Right cardiac atrium (tissue), 5 donors: ENCODE data around the gene TMCO4. TPM values are rescaled to one million over a fixed set of nuclear protein-coding genes. Genes with fewer than 3 reads are reported as not detected.

ENCODE experiments used
- ATAC-seq, 2 donors: fragments of 200-7000 bp; cut with Tn5 transposase; one replicate each; pipeline versions ENCODE4 v1.8.0 to v1.9.1; 2020; ENCODE audit warnings: moderate library complexity in 2 of 2, mild to moderate bottlenecking in 1 of 2
- DNase-seq, 3 donors: peaks; one replicate each; pipeline ENCODE4 v3.0.0-alpha.2; 2020
- H3K27ac ChIP-seq: one replicate; pipeline ENCODE4 v1.5.1; 2013; ENCODE audit warnings: mild to moderate bottlenecking, low read length, control low read depth, moderate library complexity
- H3K27me3 ChIP-seq: one replicate; pipeline ENCODE4 v1.6.1; 2013; ENCODE audit not compliant: control insufficient read depth, insufficient read depth
- H3K4me1 ChIP-seq: one replicate; pipeline ENCODE4 v1.6.1; 2013; ENCODE audit warnings: low read length; ENCODE audit not compliant: control insufficient read depth, insufficient read depth
- H3K4me3 ChIP-seq: one replicate; pipeline ENCODE4 v1.5.1; 2013; ENCODE audit warnings: low read length, control low read depth
- H3K9me3 ChIP-seq: one replicate; pipeline ENCODE4 v1.6.1; 2013; ENCODE audit warnings: low read length; ENCODE audit not compliant: control insufficient read depth
- WGBS: extraction: QIAGEN DNeasy Blood & Tissue Kit; methylation state at CpG from one replicate; pipeline ENCODE4 v1.1.7; 2013; 5-methylcytosine and 5-hydroxymethylcytosine counted together
- intact Hi-C, 4 donors: fragments of 100-400 bp; cut with DNase I; formaldehyde crosslinking; loops; one replicate each; pipeline versions ENCODE4 v1.11.0 to v1.14.0; 2022 to 2023
- polyA plus RNA-seq: library from polyadenylated mRNA; stranded (reverse); fragments of 200-250 nt; gene quantifications from one replicate; pipeline ENCODE4 v1.2.3, GENCODE V29; 2013
- total RNA-seq, 4 donors: library from RNA; stranded (reverse); fragmentation: NEBNext Ultra II Directional; extraction: Animal tissue kit (Norgen Biotek cat#: 25700); gene quantifications; one replicate each; pipeline ENCODE4 v1.2.1, GENCODE V29; 2021
- donor health status: healthy with polysubstance abuse.
- donor health status: DM: no; HTN: yes; CAD: no.
- donor health status: DM: no; HTN: no; CAD: no.
- donor health status: DM: no; HTN: yes; CAD: no; lungs with severe emphysema.
- donor health status: DM: yes; HTN: yes; CAD: no.

The TMCO4 gene
- total and polyA plus RNA-seq, 5 donors: 8.4 to 11.5 (median 10.7) TPM

DNA sequence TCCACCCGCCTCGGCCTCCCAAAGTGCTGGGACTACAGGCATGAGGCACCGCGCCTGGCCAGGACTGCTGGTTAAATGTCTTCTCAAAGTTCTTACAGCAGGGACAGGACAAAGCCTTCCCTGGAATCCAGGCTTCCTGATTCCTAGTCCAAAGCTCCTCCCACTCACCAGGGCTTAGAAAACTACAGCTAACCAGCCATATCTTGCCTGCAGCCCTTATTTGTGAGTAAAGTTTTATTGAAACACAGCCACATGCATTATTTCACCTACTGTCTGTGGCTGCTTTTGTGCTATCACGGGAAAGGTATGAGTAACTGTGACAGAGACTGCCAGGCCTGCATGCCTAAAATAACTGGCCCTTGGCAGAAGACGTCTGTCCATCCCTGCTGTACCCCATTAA, 24.4 kb downstream of the TMCO4 start:
- Histone ChIP-seq H3K4me1 (no peaks in the 10 kb centered on the region), H3K9me3 (no peaks in the 10 kb centered on the region), H3K27ac (no peak overlapping the region), H3K27me3 (no peaks in the 10 kb centered on the region), H3K4me3 (no peak overlapping the region)
- no peak for ATAC-seq
- intact Hi-C loops: no loop called here
- WGBS: 86% methylated on average over 6 of the region's 6 CpGs
- no peak for DNase-seq

GRCh38 chr1:19774180-19774785, 25.4 kb downstream of the TMCO4 start:
- ATAC-seq: no peak
- H3K4me1 ChIP-seq: no peaks in the 10 kb centered on the region
- intact Hi-C loops: no loop called here
- DNase-seq: no peak
- H3K9me3 ChIP-seq: no peaks in the 10 kb centered on the region
- no peak overlapping the region for H3K27ac ChIP-seq
- H3K4me3 ChIP-seq: no peak overlapping the region
- H3K27me3 ChIP-seq: no peaks in the 10 kb centered on the region
- WGBS: 75% methylated on average over 6 of the region's 6 CpGs

GRCh38 chr1:19773485-19773884, 26.2 kb downstream of the TMCO4 start:
- intact Hi-C loops: no loop called here
- 83% methylated on average over 4 of the region's 4 CpGs for WGBS
- H3K4me1 ChIP-seq: no peaks in the 10 kb centered on the region

DNA sequence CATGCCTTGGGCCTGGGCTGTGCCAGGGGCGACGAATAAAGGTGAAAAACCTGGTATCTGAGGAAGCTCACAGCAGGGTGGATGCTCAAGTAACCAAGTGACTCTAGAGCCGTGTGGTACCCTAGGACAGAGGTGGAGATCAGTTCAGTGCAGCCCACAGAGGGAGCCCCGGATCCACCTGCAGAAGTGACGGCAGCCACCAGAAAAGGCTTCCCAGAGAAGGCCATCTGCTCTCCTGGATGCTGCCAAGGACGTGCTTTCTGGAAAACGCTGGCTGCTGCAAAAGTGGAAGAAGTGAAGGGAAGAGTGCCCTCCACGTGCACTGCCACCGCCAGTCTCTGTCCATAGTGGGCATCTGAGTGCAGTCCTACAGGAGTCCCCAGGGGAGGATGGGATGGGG, 27.7 kb downstream of the TMCO4 start:
- DNase-seq: no peak
- WGBS: 79% methylated on average over 9 of the region's 9 CpGs
- H3K27me3 ChIP-seq: no peaks in the 10 kb centered on the region
- H3K4me1 ChIP-seq: no peaks in the 10 kb centered on the region
- no peak for ATAC-seq
- no peak overlapping the region for H3K27ac ChIP-seq
- no peaks in the 10 kb centered on the region for H3K9me3 ChIP-seq
- intact Hi-C loops: no loop called here
- no peak overlapping the region for H3K4me3 ChIP-seq

More at GRCh38 chr1:19773485-19773884, 26.2 kb downstream of the TMCO4 start:
- no peaks in the 10 kb centered on the region for H3K9me3 ChIP-seq
- no peak overlapping the region for H3K27ac ChIP-seq
- no peak overlapping the region for H3K4me3 ChIP-seq
- no peak for ATAC-seq
- DNase-seq: no peak
- H3K27me3 ChIP-seq: no peaks in the 10 kb centered on the region

DNA sequence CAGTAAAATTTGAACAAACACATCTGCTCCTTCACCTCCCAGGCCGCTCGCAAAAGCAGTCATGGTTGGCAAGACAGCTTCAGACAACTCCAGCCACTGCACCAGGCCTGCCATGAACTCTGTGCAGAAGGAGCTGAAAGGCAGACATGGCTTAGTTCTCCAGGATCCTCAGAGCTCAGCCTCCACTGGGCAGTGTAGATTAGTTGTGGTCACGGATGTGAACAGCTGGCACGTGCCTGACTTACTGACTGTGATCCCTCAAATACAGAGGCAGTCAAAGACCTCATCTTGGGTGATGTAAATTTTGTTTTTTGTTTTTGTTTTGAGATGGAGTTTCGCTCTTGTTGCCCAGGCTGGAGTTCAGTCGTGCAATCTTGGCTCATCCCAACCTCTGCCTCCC, 28.4 kb downstream of the TMCO4 start:
- H3K9me3 ChIP-seq: no peaks in the 10 kb centered on the region
- H3K4me3 ChIP-seq: no peak overlapping the region
- WGBS: 91% methylated on average over 6 of the region's 6 CpGs
- DNase-seq (no peak), ATAC-seq (no peak)
- H3K27ac ChIP-seq: no peak overlapping the region
- no peaks in the 10 kb centered on the region for H3K4me1 ChIP-seq
- intact Hi-C loops: no loop called here
- no peaks in the 10 kb centered on the region for H3K27me3 ChIP-seq

DNA sequence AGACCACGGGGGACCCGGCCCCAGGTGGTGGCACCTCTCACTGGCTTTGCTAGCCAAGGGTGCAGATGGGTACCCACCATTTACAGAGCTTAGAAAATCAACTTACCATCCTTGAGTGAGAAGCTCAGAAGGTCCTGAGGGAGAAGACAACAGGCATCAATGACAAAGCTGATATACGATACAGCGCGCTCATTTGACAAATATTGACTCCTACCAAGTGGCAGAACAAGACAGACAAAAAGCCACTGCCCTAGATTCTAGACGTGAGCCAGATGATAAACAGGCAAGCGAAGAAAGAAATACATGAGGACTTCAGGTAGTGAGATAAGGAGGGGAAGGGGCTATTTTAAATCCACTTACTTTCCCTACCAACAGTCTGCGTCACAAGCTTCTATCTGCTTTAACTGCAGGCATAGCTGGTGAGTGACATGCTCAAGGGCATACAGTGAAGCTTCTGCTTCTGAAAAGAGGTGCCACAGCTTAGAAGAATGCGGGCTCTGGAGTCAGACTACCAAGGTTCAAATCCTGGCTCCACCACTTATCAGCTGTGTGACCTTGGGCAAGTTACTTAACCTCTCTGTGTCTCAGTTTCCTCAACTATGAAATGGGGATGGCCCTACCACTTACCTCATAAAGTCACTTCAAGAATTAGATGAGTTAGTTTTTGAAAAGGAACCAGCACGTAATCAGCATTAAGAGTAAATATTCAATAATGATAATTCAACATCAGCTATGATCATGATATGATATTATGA, 29.1 kb downstream of the TMCO4 start:
- ATAC-seq (no peak), DNase-seq (no peak)
- Histone ChIP-seq H3K27me3 (no peaks in the 10 kb centered on the region), H3K9me3 (no peaks in the 10 kb centered on the region), H3K4me1 (no peaks in the 10 kb centered on the region), H3K27ac (no peak overlapping the region), H3K4me3 (no peak overlapping the region)
- intact Hi-C loops: no loop called here
- WGBS: 81% methylated on average over 10 of the region's 10 CpGs

GRCh38 chr1:19769211-19769932, 30.3 kb downstream of the TMCO4 start:
- ATAC-seq (no peak), DNase-seq (no peak)
- Histone ChIP-seq H3K27ac (no peak overlapping the region), H3K4me3 (no peak overlapping the region), H3K9me3 (no peaks in the 10 kb centered on the region), H3K27me3 (no peaks in the 10 kb centered on the region), H3K4me1 (no peaks in the 10 kb centered on the region)
- 80% methylated on average over 10 of the region's 10 CpGs for WGBS
- intact Hi-C loops: no loop called here

GRCh38 chr1:19768353-19769210, 31.1 kb downstream of the TMCO4 start:
- WGBS: 81% methylated on average over 18 of the region's 18 CpGs
- no peaks in the 10 kb centered on the region for H3K9me3 ChIP-seq
- H3K4me1 ChIP-seq: no peaks in the 10 kb centered on the region
- no peaks in the 10 kb centered on the region for H3K27me3 ChIP-seq
- no peak overlapping the region for H3K27ac ChIP-seq
- H3K4me3 ChIP-seq: no peak overlapping the region
- intact Hi-C loops: no loop called here
- ATAC-seq: no peak
- DNase-seq: no peak

DNA sequence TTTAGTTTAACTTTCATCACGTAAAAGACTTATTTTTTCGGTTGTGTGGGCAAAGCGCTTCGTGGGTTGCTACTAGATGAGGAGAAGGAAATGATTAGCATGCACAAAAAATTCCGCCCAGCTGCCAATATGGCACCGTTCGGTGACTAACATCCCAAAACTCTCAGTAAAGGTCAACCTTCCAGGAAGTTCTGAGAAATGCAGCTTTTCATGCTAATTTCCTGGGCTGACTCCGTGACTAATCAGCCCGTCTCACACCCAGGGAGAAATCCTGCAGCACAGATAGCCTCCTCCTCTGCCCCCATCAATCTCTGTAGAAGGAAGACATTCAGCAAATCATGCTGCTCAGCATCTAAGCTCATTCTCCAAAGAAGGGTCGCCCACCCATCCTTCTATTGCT, 34.1 kb downstream of the TMCO4 start:
- DNase-seq (no peak), ATAC-seq (peak in 1 of 2 donors; percentile 71)
- no peaks in the 10 kb centered on the region for H3K9me3 ChIP-seq
- no peaks in the 10 kb centered on the region for H3K27me3 ChIP-seq
- no peak overlapping the region for H3K27ac ChIP-seq
- 63% methylated on average over 10 of the region's 10 CpGs for WGBS
- intact Hi-C loops: no loop called here
- H3K4me1 ChIP-seq: no peaks in the 10 kb centered on the region
- H3K4me3 ChIP-seq: no peak overlapping the region

DNA sequence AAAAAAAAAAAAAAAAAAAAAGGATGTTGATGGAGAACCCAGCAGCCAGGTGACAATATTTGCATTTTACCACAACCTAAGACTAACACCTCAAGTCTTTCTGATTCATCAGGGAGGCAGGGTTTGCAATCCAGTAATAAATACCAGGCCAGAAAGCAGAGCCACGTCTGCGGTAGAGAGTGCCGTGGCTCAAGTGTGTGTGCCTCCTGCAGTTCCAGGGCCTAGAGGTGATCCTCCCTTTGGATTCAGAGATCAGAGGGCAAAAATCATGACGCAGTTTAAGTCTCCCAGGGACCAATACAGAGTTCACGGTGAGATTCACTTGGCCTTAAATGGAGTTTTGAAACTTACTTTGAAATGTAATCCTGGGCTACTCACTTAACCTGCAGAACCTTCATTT, 34.9 kb downstream of the TMCO4 start:
- WGBS: 89% methylated on average over 5 of the region's 5 CpGs
- Histone ChIP-seq H3K9me3 (no peaks in the 10 kb centered on the region), H3K4me1 (no peaks in the 10 kb centered on the region), H3K4me3 (no peak overlapping the region), H3K27ac (no peak overlapping the region), H3K27me3 (no peaks in the 10 kb centered on the region)
- intact Hi-C loops: no loop called here
- no peak for ATAC-seq
- no peak for DNase-seq
